Prostate gland (tissue), 2 donors: ENCODE data around the gene ECM1.

ENCODE experiments used
- POLR2A ChIP-seq: fragments of 450-650 bp; IDR thresholded peaks from one replicate; pipeline ENCODE4 v1.6.1; 2016; ENCODE audit warnings: antibody characterized with exemption, mild to moderate bottlenecking
- POLR2AphosphoS5 ChIP-seq: sonication (generic); formaldehyde crosslinking; IDR thresholded peaks from one replicate; pipeline ENCODE4 v1.6.1; 2017; ENCODE audit warnings: antibody characterized with exemption
- TF ChIP-seq, protein P1 (sequence below), 4 experiments: fragments of 200-600 bp in 2 of 4; fragments of 450-650 bp in 2 of 4; sonication (generic) in 2 of 4; IDR thresholded peaks; 1 replicate in 3 of 4; 2 replicates in 1 of 4; pipeline ENCODE4 v1.5.1; 2016 to 2019; ENCODE audit warnings: antibody characterized with exemption in 4 of 4, mild to moderate bottlenecking in 2 of 4, moderate library complexity in 2 of 4

DNA sequence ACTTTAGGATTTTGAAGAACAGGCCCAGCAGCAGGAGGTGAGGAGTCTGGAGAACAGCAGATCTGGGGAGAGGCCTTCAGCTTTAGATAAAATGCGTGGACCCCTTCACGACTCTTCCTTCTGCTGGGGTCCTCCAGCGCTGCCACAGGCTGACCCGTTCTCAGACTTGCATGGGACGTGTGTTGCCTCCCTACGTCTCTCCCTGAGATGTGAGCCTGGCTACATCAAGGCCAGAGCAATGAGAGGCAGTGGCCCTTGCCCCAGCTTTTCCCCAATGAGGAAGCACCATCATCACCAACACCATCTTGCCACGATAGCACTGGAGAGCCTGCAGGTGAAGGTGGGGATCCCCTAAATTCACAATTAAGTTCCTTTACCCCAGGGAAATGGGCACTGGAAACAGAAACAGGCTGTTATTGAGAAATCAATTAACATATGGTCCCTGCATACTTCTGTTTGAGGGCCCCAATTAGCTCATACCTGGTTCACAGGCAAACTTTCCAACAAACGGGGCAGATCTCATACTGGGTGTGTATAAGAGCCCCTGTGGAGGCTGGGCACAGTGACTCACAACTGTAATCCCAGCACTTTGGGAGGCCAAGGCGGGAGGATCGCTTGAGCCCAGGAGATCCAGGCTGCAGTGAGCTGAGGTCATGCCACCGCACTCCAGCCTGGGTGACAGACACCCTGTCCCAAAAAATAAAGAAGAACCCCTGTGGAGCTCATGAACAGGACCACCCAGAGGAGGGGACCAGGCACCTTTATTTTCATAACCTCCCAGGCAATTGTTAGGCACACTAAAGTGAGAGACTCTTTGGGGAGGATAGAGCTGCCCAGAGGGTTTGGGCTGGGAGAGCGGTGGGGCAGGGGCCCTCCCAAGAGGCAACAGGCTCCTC is 29.2 kb downstream of the ECM1 start:
- TF ChIP-seq, protein P1, sequence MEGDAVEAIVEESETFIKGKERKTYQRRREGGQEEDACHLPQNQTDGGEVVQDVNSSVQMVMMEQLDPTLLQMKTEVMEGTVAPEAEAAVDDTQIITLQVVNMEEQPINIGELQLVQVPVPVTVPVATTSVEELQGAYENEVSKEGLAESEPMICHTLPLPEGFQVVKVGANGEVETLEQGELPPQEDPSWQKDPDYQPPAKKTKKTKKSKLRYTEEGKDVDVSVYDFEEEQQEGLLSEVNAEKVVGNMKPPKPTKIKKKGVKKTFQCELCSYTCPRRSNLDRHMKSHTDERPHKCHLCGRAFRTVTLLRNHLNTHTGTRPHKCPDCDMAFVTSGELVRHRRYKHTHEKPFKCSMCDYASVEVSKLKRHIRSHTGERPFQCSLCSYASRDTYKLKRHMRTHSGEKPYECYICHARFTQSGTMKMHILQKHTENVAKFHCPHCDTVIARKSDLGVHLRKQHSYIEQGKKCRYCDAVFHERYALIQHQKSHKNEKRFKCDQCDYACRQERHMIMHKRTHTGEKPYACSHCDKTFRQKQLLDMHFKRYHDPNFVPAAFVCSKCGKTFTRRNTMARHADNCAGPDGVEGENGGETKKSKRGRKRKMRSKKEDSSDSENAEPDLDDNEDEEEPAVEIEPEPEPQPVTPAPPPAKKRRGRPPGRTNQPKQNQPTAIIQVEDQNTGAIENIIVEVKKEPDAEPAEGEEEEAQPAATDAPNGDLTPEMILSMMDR (IDR thresholded peaks at IDR 0.05), result no peak
- TF ChIP-seq POLR2A (no peak), POLR2AphosphoS5 (no peak)
